HepG2 (cell line): ENCODE results near the gene WDR82. TPM values are rescaled to one million over a fixed set of nuclear protein-coding genes. Genes with fewer than 3 reads are reported as not detected.

ENCODE experiments used
- ARNT ChIP-seq: fragments of 450-650 bp; IDR thresholded peaks from 2 replicates; pipeline ENCODE4 v1.6.1; 2017
- EP300 ChIP-seq, 3 experiments: sonication (generic) in 1 of 3; formaldehyde crosslinking in 1 of 3; IDR thresholded peaks; 2 replicates each; pipeline versions ENCODE4 v1.5.1 to v1.6.1; 2011 to 2020; ENCODE audit warnings: low read depth in 2 of 3, low read length in 2 of 3, borderline replicate concordance in 1 of 3, improper control_type of control experiment in 1 of 3, mild to moderate bottlenecking in 1 of 3, missing genetic modification reagents in 1 of 3, moderate library complexity in 1 of 3
- FLYWCH1 ChIP-seq: sonication (generic); formaldehyde crosslinking; IDR thresholded peaks from 2 replicates; pipeline ENCODE4 v1.8.1; 2023; ENCODE audit warnings: mild to moderate bottlenecking, missing genetic modification reagents
- HNF4A ChIP-seq: sonication (generic); formaldehyde crosslinking; IDR thresholded peaks from 2 replicates; pipeline ENCODE4 v1.4.0; 2020; ENCODE audit warnings: missing genetic modification reagents
- HNF4G ChIP-seq, 2 experiments: sonication (generic) in 1 of 2; formaldehyde crosslinking in 1 of 2; IDR thresholded peaks; 2 replicates each; pipeline versions ENCODE4 v1.4.0 to v1.6.1; 2011 to 2020; ENCODE audit warnings: borderline replicate concordance in 2 of 2, low read depth in 2 of 2, mild to moderate bottlenecking in 2 of 2, low read length in 1 of 2, missing genetic modification reagents in 1 of 2, moderate library complexity in 1 of 2
- KLF9 ChIP-seq: IDR thresholded peaks from 2 replicates; pipeline ENCODE4 v1.6.1; 2016; ENCODE audit warnings: low read depth
- MXD4 ChIP-seq: IDR thresholded peaks from 2 replicates; pipeline ENCODE4 v1.6.1; 2016; ENCODE audit warnings: mild to moderate bottlenecking, missing biosample characterization, missing genetic modification reagents
- NFAT5 ChIP-seq: sonication (generic); formaldehyde crosslinking; IDR thresholded peaks from 2 replicates; pipeline ENCODE4 v1.4.0; 2020; ENCODE audit warnings: missing genetic modification reagents
- PAF1 ChIP-seq: IDR thresholded peaks from 2 replicates; pipeline ENCODE4 v1.6.1; 2016; ENCODE audit warnings: missing genetic modification reagents, missing compliant biosample characterization
- STAT5B ChIP-seq: sonication (generic); formaldehyde crosslinking; IDR thresholded peaks from 2 replicates; pipeline ENCODE4 v1.4.0; 2020; ENCODE audit warnings: missing genetic modification reagents
- ZBTB2 ChIP-seq: sonication (generic); formaldehyde crosslinking; IDR thresholded peaks from 2 replicates; pipeline ENCODE4 v1.8.0; 2022; ENCODE audit warnings: low read depth, missing genetic modification reagents
- ZBTB42 ChIP-seq: sonication (generic); formaldehyde crosslinking; IDR thresholded peaks from 2 replicates; pipeline ENCODE4 v1.5.0; 2020; ENCODE audit warnings: mild to moderate bottlenecking, missing genetic modification reagents
- ZNF577 ChIP-seq: sonication (generic); formaldehyde crosslinking; IDR thresholded peaks from 2 replicates; pipeline ENCODE4 v1.4.0; 2020; ENCODE audit warnings: mild to moderate bottlenecking, low read depth, missing genetic modification reagents, borderline replicate concordance
- ZNF646 ChIP-seq: sonication (generic); formaldehyde crosslinking; IDR thresholded peaks from 2 replicates; pipeline ENCODE4 v1.9.0; 2021; ENCODE audit warnings: mild to moderate bottlenecking, missing genetic modification reagents
- ZSCAN20 ChIP-seq: sonication (generic); formaldehyde crosslinking; IDR thresholded peaks from 2 replicates; pipeline ENCODE4 v1.4.0; 2020; ENCODE audit warnings: missing genetic modification reagents, mild to moderate bottlenecking, borderline replicate concordance
- ZSCAN25 ChIP-seq: sonication (generic); formaldehyde crosslinking; IDR thresholded peaks from 2 replicates; pipeline ENCODE4 v1.8.0; 2022; ENCODE audit warnings: mild to moderate bottlenecking, missing genetic modification reagents
- polyA plus RNA-seq, 8 experiments: library from polyadenylated mRNA; depleted of rRNA in 3 of 8; stranded (reverse) in 7 of 8; unstranded in 1 of 8; fragments of >200 nt; fragmentation: Illumina TruSeq in 4 of 8; extraction: Trizol in 4 of 8; gene quantifications; 2 replicates each; pipeline versions ENCODE4 v1.2.1 to v1.2.3, GENCODE V29; 2011 to 2016; ENCODE audit warnings: low read depth in 4 of 8, missing spikeins in 1 of 8, mixed read lengths in 1 of 8; ENCODE audit not compliant: insufficient read depth in 1 of 8
- total RNA-seq, 5 experiments: library from RNA; depleted of rRNA; stranded (reverse); fragments of >200 nt; fragmentation: Illumina TruSeq; extraction: Trizol; gene quantifications; 2 replicates each; pipeline ENCODE4 v1.2.3, GENCODE V29; 2016; ENCODE audit warnings: low read depth in 1 of 5

Gene WDR82
- total and polyA plus RNA-seq, 2 of the 13 experiments (the other 11 are each of a cell fraction or from before 2014, with no cell fraction given): 39.1 to 59.5 TPM

- no peak for TF ChIP-seq NFAT5 (CRISPR knock-in tag)
- TF ChIP-seq PAF1 (CRISPR knock-in tag): peak; percentile 98
- no peak for TF ChIP-seq ZSCAN20 (CRISPR knock-in tag)
- TF ChIP-seq MXD4 (CRISPR knock-in tag): peak; percentile 36; the same call in 1 of the 2 replicates
- peak; percentile 91 for TF ChIP-seq HNF4A (CRISPR knock-in tag)
- TF ChIP-seq ZBTB2 (CRISPR knock-in tag): peak; percentile 75; the same call in 1 of the 2 replicates
- TF ChIP-seq KLF9 (CRISPR knock-in tag): no peak
- peak; percentile 93 for TF ChIP-seq HNF4G (IDR thresholded peaks at IDR 0.05; ENCODE audit: borderline replicate concordance, low read depth, low read length)
- TF ChIP-seq HNF4G (CRISPR knock-in tag; IDR thresholded peaks at IDR 0.05; ENCODE audit: borderline replicate concordance, low read depth): peak; percentile 94
- no peak for TF ChIP-seq ZNF577
- TF ChIP-seq ZBTB42: 0 out of 2 replicates have a peak, but pooled peaks have one; percentile 28
- TF ChIP-seq EP300 (IDR thresholded peaks at IDR 0.05; ENCODE audit: low read depth in 2 of 2, low read length in 2 of 2): no peak; a peak in 1 of 4 replicates
- TF ChIP-seq EP300 (CRISPR knock-in tag; IDR thresholded peaks at IDR 0.05; ENCODE audit: borderline replicate concordance): peak; percentile 33; the same call in 1 of the 2 replicates
- TF ChIP-seq STAT5B: no peak
- TF ChIP-seq ZNF646: no peak
- TF ChIP-seq ZSCAN25: no peak; the same call in 1 of the 2 replicates
- TF ChIP-seq ARNT: no peak
- TF ChIP-seq FLYWCH1: no peak
Observed at GRCh38 chr3:52238193-52238760, 40.2 kb downstream of the WDR82 start (continued).
